ENCODE measurements around the gene PLEKHG4. TPM values are rescaled to one million over a fixed set of nuclear protein-coding genes. Genes with fewer than 3 reads are reported as not detected.

PLEKHG4 gene
- total RNA-seq, 1 experiment from 2014 or later = 13.9 TPM

GRCh38 chr16:67245186-67245585, 34.1 kb upstream of the PLEKHG4 start:
- no peak overlapping the region for H4K91ac ChIP-seq (ENCODE audit: insufficient read length, low read depth, low read length)
- no peaks in the 10 kb centered on the region; the same call in 1 of the 2 replicates for H3K79me2 ChIP-seq (ENCODE audit: insufficient read depth, low read length)
- no peak overlapping the region for H2BK20ac ChIP-seq (ENCODE audit: low read depth, low read length, poor library complexity, severe bottlenecking)
- H3K18ac ChIP-seq (ENCODE audit: insufficient read length, low read depth, low read length) = no peak overlapping the region
- H2BK5ac ChIP-seq (ENCODE audit: insufficient read length, low read length) = no peak overlapping the region
- no peak overlapping the region for H2AK5ac ChIP-seq (ENCODE audit: insufficient read length, low read length)
- Mint-ChIP-seq H3K4me1 (peaks cover 40 to 50% of the 10 kb centered on the region in 2 experiments), H3K27me3 (ENCODE audit: low read depth) (peaks cover 20% of the 10 kb centered on the region), H3K27ac (peak overlapping the region in 1 of 3 experiments; percentile 81; a peak in 2 of 7 replicates), H3K4me3 (peak overlapping the region; percentile 86 to 94), H3K9me3 (no peaks in the 10 kb centered on the region), H3K36me3 (ENCODE audit: insufficient read depth in 1 of 3, low read depth in 3 of 3) (peaks cover 0 to 2% (median 0%) of the 10 kb centered on the region in 3 experiments; a peak in 3 of 7 replicates)
- no peak overlapping the region for H3T11ph ChIP-seq (ENCODE audit: low read length)
- no CpG with 5 or more reads among the region's 4 CpGs for whole genome bisulfite sequencing (ENCODE audit: extremely low coverage, insufficient read length, low lambda C conversion rate)
- no peak overlapping the region for H3K9ac ChIP-seq (ENCODE audit: extremely low read depth, insufficient read length, low read length)
- no peak overlapping the region for H3K56ac ChIP-seq (ENCODE audit: insufficient read length, low read depth, low read length)
- no peak overlapping the region for H3K23ac ChIP-seq (ENCODE audit: insufficient read length, low read depth, low read length)
- H3K27ac ChIP-seq (ENCODE audit: insufficient read length, low read depth, low read length) = no peak overlapping the region
- peaks cover 15% of the 10 kb centered on the region; the same call in 1 of the 2 replicates for H3K4me1 ChIP-seq (ENCODE audit: insufficient read depth, low read length)
- no peak overlapping the region for H4K8ac ChIP-seq (replicated peaks; ENCODE audit: insufficient read length, low read depth, low read length)
- no peaks in the 10 kb centered on the region for H3K9me3 ChIP-seq (ENCODE audit: control insufficient read depth, low read depth, low read length)
- peaks cover 3% of the 10 kb centered on the region for H4K20me1 ChIP-seq (ENCODE audit: control insufficient read depth, insufficient read depth, insufficient read length)
- H2BK120ac ChIP-seq (ENCODE audit: low read depth, low read length, poor library complexity, severe bottlenecking) = no peak overlapping the region
- peak overlapping the region; percentile 41 for H3K4me2 ChIP-seq (ENCODE audit: insufficient read depth, insufficient read length, low read length)
- no peak overlapping the region for H3K4ac ChIP-seq (ENCODE audit: low read depth, low read length)
- DNase-seq = no peak
- H2BK15ac ChIP-seq (ENCODE audit: low read depth, low read length) = no peak overlapping the region
- no peak overlapping the region for H2BK12ac ChIP-seq (ENCODE audit: insufficient read length, low read depth, low read length)
- H3K14ac ChIP-seq (ENCODE audit: insufficient read depth, low read length) = no peak overlapping the region
- no peak overlapping the region for H4K5ac ChIP-seq (ENCODE audit: insufficient read length, low read depth, low read length)
- H2AFZ ChIP-seq (ENCODE audit: low read length) = no peak overlapping the region
- H3K79me1 ChIP-seq (ENCODE audit: insufficient read depth, low read depth, low read length, poor library complexity, severe bottlenecking) = peaks cover 4% of the 10 kb centered on the region
- H3K23me2 ChIP-seq (ENCODE audit: insufficient read length, low read depth, low read length, poor library complexity, severe bottlenecking) = peaks cover 31% of the 10 kb centered on the region
- H3K27me3 ChIP-seq (ENCODE audit: insufficient read depth, low read length) = no peaks in the 10 kb centered on the region; the same call in 1 of the 2 replicates
- TF ChIP-seq, protein P1, sequence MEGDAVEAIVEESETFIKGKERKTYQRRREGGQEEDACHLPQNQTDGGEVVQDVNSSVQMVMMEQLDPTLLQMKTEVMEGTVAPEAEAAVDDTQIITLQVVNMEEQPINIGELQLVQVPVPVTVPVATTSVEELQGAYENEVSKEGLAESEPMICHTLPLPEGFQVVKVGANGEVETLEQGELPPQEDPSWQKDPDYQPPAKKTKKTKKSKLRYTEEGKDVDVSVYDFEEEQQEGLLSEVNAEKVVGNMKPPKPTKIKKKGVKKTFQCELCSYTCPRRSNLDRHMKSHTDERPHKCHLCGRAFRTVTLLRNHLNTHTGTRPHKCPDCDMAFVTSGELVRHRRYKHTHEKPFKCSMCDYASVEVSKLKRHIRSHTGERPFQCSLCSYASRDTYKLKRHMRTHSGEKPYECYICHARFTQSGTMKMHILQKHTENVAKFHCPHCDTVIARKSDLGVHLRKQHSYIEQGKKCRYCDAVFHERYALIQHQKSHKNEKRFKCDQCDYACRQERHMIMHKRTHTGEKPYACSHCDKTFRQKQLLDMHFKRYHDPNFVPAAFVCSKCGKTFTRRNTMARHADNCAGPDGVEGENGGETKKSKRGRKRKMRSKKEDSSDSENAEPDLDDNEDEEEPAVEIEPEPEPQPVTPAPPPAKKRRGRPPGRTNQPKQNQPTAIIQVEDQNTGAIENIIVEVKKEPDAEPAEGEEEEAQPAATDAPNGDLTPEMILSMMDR (conservative IDR thresholded peaks at IDR 0.05) = no peak

Data from H9 (cell line).